HEK293 (cell line): ENCODE data around the gene NF2.

Experiments
- EGR2 ChIP-seq: fragments of 450-650 bp; formaldehyde crosslinking; IDR thresholded peaks from 2 replicates; pipeline ENCODE4 v1.5.1; 2016; ENCODE audit warnings: low read depth, missing biosample characterization, missing genetic modification characterization
- SALL2 ChIP-seq: fragments of 450-650 bp; formaldehyde crosslinking; IDR thresholded peaks from 2 replicates; pipeline ENCODE4 v1.5.0; 2017; ENCODE audit warnings: missing biosample characterization, mild to moderate bottlenecking, missing genetic modification characterization, borderline replicate concordance
- ZNF776 ChIP-seq: fragments of 450-650 bp; formaldehyde crosslinking; IDR thresholded peaks from 2 replicates; pipeline ENCODE4 v1.5.0; 2017; ENCODE audit warnings: missing biosample characterization, missing genetic modification characterization, borderline replicate concordance
- TF ChIP-seq, protein P1 (sequence below): fragments of 450-650 bp; formaldehyde crosslinking; IDR thresholded peaks from 2 replicates; pipeline ENCODE4 v1.5.1; 2016; ENCODE audit warnings: missing biosample characterization, missing genetic modification characterization
- TF ChIP-seq, protein P2 (sequence below): fragments of 450-650 bp; formaldehyde crosslinking; IDR thresholded peaks from 2 replicates; pipeline ENCODE4 v1.5.1; 2016; ENCODE audit warnings: missing biosample characterization, missing genetic modification characterization

GRCh38 chr22:29623553-29624169 is 20.2 kb downstream of the NF2 start:
- TF ChIP-seq, protein P1, sequence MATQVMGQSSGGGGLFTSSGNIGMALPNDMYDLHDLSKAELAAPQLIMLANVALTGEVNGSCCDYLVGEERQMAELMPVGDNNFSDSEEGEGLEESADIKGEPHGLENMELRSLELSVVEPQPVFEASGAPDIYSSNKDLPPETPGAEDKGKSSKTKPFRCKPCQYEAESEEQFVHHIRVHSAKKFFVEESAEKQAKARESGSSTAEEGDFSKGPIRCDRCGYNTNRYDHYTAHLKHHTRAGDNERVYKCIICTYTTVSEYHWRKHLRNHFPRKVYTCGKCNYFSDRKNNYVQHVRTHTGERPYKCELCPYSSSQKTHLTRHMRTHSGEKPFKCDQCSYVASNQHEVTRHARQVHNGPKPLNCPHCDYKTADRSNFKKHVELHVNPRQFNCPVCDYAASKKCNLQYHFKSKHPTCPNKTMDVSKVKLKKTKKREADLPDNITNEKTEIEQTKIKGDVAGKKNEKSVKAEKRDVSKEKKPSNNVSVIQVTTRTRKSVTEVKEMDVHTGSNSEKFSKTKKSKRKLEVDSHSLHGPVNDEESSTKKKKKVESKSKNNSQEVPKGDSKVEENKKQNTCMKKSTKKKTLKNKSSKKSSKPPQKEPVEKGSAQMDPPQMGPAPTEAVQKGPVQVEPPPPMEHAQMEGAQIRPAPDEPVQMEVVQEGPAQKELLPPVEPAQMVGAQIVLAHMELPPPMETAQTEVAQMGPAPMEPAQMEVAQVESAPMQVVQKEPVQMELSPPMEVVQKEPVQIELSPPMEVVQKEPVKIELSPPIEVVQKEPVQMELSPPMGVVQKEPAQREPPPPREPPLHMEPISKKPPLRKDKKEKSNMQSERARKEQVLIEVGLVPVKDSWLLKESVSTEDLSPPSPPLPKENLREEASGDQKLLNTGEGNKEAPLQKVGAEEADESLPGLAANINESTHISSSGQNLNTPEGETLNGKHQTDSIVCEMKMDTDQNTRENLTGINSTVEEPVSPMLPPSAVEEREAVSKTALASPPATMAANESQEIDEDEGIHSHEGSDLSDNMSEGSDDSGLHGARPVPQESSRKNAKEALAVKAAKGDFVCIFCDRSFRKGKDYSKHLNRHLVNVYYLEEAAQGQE = no peak
- TF ChIP-seq, protein P2, sequence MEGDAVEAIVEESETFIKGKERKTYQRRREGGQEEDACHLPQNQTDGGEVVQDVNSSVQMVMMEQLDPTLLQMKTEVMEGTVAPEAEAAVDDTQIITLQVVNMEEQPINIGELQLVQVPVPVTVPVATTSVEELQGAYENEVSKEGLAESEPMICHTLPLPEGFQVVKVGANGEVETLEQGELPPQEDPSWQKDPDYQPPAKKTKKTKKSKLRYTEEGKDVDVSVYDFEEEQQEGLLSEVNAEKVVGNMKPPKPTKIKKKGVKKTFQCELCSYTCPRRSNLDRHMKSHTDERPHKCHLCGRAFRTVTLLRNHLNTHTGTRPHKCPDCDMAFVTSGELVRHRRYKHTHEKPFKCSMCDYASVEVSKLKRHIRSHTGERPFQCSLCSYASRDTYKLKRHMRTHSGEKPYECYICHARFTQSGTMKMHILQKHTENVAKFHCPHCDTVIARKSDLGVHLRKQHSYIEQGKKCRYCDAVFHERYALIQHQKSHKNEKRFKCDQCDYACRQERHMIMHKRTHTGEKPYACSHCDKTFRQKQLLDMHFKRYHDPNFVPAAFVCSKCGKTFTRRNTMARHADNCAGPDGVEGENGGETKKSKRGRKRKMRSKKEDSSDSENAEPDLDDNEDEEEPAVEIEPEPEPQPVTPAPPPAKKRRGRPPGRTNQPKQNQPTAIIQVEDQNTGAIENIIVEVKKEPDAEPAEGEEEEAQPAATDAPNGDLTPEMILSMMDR = no peak
- TF ChIP-seq EGR2 (no peak), ZNF776 (no peak), SALL2 (tag by site-specific recombination) (no peak)
